HepG2 (cell line): ENCODE results near the gene RTN4RL2. TPM values are rescaled to one million over a fixed set of nuclear protein-coding genes. Genes with fewer than 3 reads are reported as not detected.
A peak's percentile ranks its signal among the peaks of the same experiment; 100 is the strongest.

ENCODE experiments used
- FLYWCH1 ChIP-seq: sonication (generic); formaldehyde crosslinking; IDR thresholded peaks from 2 replicates; pipeline ENCODE4 v1.8.1; 2023; ENCODE audit warnings: mild to moderate bottlenecking, missing genetic modification reagents
- FOXO4 ChIP-seq: sonication (generic); formaldehyde crosslinking; conservative IDR thresholded peaks from 2 replicates; pipeline ENCODE4 v1.8.1; 2023; ENCODE audit warnings: missing genetic modification reagents
- HOXA3 ChIP-seq: sonication (generic); formaldehyde crosslinking; IDR thresholded peaks from 2 replicates; pipeline ENCODE4 v1.5.0; 2020; ENCODE audit warnings: missing genetic modification reagents
- MYNN ChIP-seq: sonication (generic); formaldehyde crosslinking; IDR thresholded peaks from 2 replicates; pipeline ENCODE4 v1.4.0; 2020; ENCODE audit warnings: mild to moderate bottlenecking, low read depth, missing genetic modification reagents
- PHF5A ChIP-seq: IDR thresholded peaks from one replicate; pipeline ENCODE4 v1.6.1; 2018; ENCODE audit warnings: low read depth, missing genetic modification reagents; ENCODE audit not compliant: unreplicated experiment
- PRMT3 ChIP-seq: sonication (generic); formaldehyde crosslinking; IDR thresholded peaks from 2 replicates; pipeline ENCODE4 v1.8.1; 2022; ENCODE audit warnings: low read depth, mild to moderate bottlenecking, moderate library complexity, missing genetic modification reagents, borderline replicate concordance
- RBM39 ChIP-seq: fragments of 200-400 bp; formaldehyde crosslinking; IDR thresholded peaks from one replicate; pipeline ENCODE4 v1.6.1; 2018; ENCODE audit warnings: antibody characterized with exemption, mild to moderate bottlenecking, low read depth, low read length; ENCODE audit not compliant: poor library complexity, severe bottlenecking
- REST ChIP-seq, 2 experiments: IDR thresholded peaks; 2 replicates each; pipeline ENCODE4 v1.6.1; 2011 to 2012; ENCODE audit warnings: low read length in 2 of 2, borderline replicate concordance in 1 of 2, low read depth in 1 of 2, mild to moderate bottlenecking in 1 of 2, moderate library complexity in 1 of 2
- TBX2 ChIP-seq: sonication (generic); formaldehyde crosslinking; IDR thresholded peaks from 2 replicates; pipeline ENCODE4 v1.5.0; 2020; ENCODE audit warnings: missing genetic modification reagents, mild to moderate bottlenecking, borderline replicate concordance
- U2AF2 ChIP-seq: fragments of 200-400 bp; formaldehyde crosslinking; IDR thresholded peaks from 2 replicates; pipeline ENCODE4 v1.6.1; 2017; ENCODE audit warnings: low read depth, mild to moderate bottlenecking, low read length
- ZBTB8A ChIP-seq: sonication (generic); formaldehyde crosslinking; IDR thresholded peaks from 2 replicates; pipeline ENCODE4 v1.4.0; 2020; ENCODE audit warnings: mild to moderate bottlenecking, low read depth, missing genetic modification reagents, borderline replicate concordance
- ZNF12 ChIP-seq: sonication (generic); formaldehyde crosslinking; IDR thresholded peaks from 2 replicates; pipeline ENCODE4 v1.5.0; 2020; ENCODE audit warnings: missing genetic modification reagents
- ZNF468 ChIP-seq: sonication (generic); formaldehyde crosslinking; IDR thresholded peaks from 2 replicates; pipeline ENCODE4 v1.8.0; 2022; ENCODE audit warnings: mild to moderate bottlenecking, moderate library complexity, missing genetic modification reagents
- ZNF646 ChIP-seq: sonication (generic); formaldehyde crosslinking; IDR thresholded peaks from 2 replicates; pipeline ENCODE4 v1.9.0; 2021; ENCODE audit warnings: mild to moderate bottlenecking, missing genetic modification reagents
- ZNF747 ChIP-seq: sonication (generic); formaldehyde crosslinking; IDR thresholded peaks from 2 replicates; pipeline ENCODE4 v1.8.1; 2023; ENCODE audit warnings: missing genetic modification reagents, mild to moderate bottlenecking, borderline replicate concordance
- ZSCAN21 ChIP-seq: sonication (generic); formaldehyde crosslinking; IDR thresholded peaks from 2 replicates; pipeline ENCODE4 v1.8.0; 2022; ENCODE audit warnings: mild to moderate bottlenecking, missing genetic modification reagents, moderate library complexity, borderline replicate concordance
- polyA plus RNA-seq, 8 experiments: library from polyadenylated mRNA; depleted of rRNA in 3 of 8; stranded (reverse) in 7 of 8; unstranded in 1 of 8; fragments of >200 nt; fragmentation: Illumina TruSeq in 4 of 8; extraction: Trizol in 4 of 8; gene quantifications; 2 replicates each; pipeline versions ENCODE4 v1.2.1 to v1.2.3, GENCODE V29; 2011 to 2016; ENCODE audit warnings: low read depth in 4 of 8, missing spikeins in 1 of 8, mixed read lengths in 1 of 8; ENCODE audit not compliant: insufficient read depth in 1 of 8
- total RNA-seq, 5 experiments: library from RNA; depleted of rRNA; stranded (reverse); fragments of >200 nt; fragmentation: Illumina TruSeq; extraction: Trizol; gene quantifications; 2 replicates each; pipeline ENCODE4 v1.2.3, GENCODE V29; 2016; ENCODE audit warnings: low read depth in 1 of 5

The RTN4RL2 gene
- total and polyA plus RNA-seq, 2 of the 13 experiments (the other 11 are each of a cell fraction or from before 2014, with no cell fraction given): 1.3 to 4.3 TPM

GRCh38 chr11:57515332-57516060, 55.2 kb downstream of the RTN4RL2 start, which contains the start of gene SLC43A1 (continued):
- TF ChIP-seq ZNF646 (CRISPR knock-in tag) (no peak), ZNF468 (CRISPR knock-in tag) (peak; percentile 73; the same call in 1 of the 2 replicates), PRMT3 (CRISPR knock-in tag) (0 out of 2 replicates have a peak, but pooled peaks have one; percentile 70), U2AF2 (no peak), ZBTB8A (CRISPR knock-in tag) (no peak; the same call in 1 of the 2 replicates), HOXA3 (CRISPR knock-in tag) (peak; percentile 24; the same call in 1 of the 2 replicates), FOXO4 (CRISPR knock-in tag) (no peak), TBX2 (CRISPR knock-in tag) (peak; percentile 18; the same call in 1 of the 2 replicates), ZNF747 (CRISPR knock-in tag) (peak; percentile 22; the same call in 1 of the 2 replicates), FLYWCH1 (CRISPR knock-in tag) (no peak), PHF5A (no peak), ZSCAN21 (CRISPR knock-in tag) (no peak), MYNN (CRISPR knock-in tag) (no peak), RBM39 (peak; percentile 52), REST (IDR thresholded peaks at IDR 0.05; ENCODE audit: borderline replicate concordance in 1 of 2, low read depth in 1 of 2, low read length in 2 of 2) (0 out of 4 replicates have a peak, but pooled peaks of 1 of the 2 experiments have one; percentile 40), ZNF12 (CRISPR knock-in tag) (0 out of 2 replicates have a peak, but pooled peaks have one; percentile 20)
